GM18519 (cell line): ENCODE data around the gene CX3CR1.

ENCODE experiments used
- ATAC-seq: cut with Tn5 transposase; IDR thresholded peaks from one replicate; pipeline ENCODE4 v1.9.1; 2021; ENCODE audit warnings: mild to moderate bottlenecking, moderate library complexity; ENCODE audit not compliant: unreplicated experiment, low FRiP score

CX3CR1 gene

GRCh38 chr3:39294446-39295183 is 14.8 kb upstream of the CX3CR1 start:
- no peak for ATAC-seq

GRCh38 chr3:39292961-39293360 is 13.1 kb upstream of the CX3CR1 start:
- ATAC-seq: no peak

DNA sequence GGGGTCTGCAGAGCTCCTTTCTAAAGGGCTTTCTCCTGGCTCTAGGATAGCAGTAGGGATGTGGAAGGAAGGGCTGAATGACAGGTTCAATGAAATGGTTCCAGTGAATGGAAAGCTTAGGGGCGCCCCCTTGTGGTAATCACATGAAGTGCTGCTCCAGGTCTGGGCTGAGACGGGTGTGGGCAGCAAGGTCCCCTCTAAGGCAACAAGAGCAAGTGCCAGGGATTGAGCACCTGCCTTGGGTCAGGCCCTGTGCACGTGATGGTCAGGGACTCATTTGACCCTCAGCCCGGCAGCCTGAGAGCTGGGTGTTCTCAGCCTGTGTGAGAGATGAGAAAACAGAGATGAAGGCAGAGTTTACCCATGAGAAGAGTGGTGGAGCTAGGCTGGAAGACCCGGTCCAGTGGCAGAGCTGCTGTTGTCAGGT is 12.1 kb upstream of the CX3CR1 start:
- ATAC-seq: no peak

DNA sequence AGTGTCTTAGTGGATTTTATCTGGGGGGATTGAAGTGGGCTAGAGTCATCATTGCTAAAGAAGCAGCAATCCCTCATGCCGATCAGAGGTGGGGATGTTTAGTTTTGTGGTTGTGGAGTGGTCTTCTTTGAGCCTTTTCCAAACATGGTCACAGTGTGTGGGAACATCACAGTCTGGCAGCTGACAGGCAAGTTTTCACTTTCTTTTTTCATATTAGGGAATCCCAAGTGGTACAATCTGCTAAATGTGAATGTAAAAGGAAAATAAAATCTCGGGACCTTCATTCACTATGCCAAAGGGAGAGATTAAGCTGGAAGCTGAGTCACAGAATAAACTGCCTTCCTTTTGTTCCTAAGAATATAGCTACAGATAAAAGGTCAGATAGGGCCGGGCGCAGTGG is 10.4 kb upstream of the CX3CR1 start:
- ATAC-seq: no peak

GRCh38 chr3:39289107-39289506 is 9.3 kb upstream of the CX3CR1 start:
- ATAC-seq: no peak

GRCh38 chr3:39288300-39288808 is 8.5 kb upstream of the CX3CR1 start:
- peak; percentile 97 for ATAC-seq

- no peak for ATAC-seq
These were observed 7.7 kb upstream of the CX3CR1 start for GRCh38 chr3:39287216-39288164.

- no peak for ATAC-seq
These were observed 6.9 kb upstream of the CX3CR1 start for GRCh38 chr3:39286771-39287170.

GRCh38 chr3:39285332-39285731 is 5.5 kb upstream of the CX3CR1 start:
- no peak for ATAC-seq

- no peak for ATAC-seq
These were observed 4.6 kb upstream of the CX3CR1 start for GRCh38 chr3:39284457-39284881.

DNA sequence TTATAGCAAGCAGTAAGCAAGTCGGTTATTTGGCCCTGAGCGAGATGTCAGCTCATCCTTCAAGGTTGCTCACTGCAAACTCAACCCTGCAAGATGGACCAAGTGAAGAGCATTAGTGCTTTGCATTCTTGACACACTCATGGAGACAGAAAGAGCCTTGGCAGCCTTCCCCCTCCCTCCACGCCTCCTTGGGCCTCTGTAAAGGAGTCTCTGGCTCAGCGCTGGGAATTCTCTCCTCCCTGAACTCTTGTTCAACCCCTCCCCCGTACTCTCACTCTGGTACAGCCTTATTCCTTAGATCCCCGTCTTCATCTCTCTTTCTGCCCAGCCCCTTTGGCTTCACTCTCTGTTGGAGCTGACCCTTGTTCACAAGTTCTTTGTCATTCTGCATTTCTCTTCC is 2.2 kb upstream of the CX3CR1 start:
- no peak for ATAC-seq

- no peak for ATAC-seq
These were observed 1.7 kb upstream of the CX3CR1 start for GRCh38 chr3:39281533-39281932.

DNA sequence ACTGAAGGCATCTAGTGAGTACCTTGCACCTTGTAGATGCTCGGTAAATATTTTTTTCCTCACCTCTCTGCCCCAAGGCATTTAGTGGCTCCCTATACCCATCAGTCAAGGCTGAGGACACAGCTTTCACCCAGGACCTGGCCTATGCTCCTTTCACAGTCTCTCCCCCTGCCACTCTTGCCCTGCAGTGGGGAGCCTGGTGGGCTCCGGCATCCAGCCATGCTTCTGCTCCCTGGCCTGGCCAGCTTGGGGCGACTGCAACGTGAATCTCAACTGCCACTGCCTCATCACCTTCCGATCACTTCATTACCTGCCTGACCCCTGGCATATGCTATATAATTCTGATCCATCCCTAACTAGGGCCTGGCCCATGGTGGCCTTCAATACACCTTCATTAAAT is 735 bp upstream of the CX3CR1 start:
- ATAC-seq: no peak

- ATAC-seq: no peak
These were observed 1.3 kb downstream of the CX3CR1 start for GRCh38 chr3:39278616-39278935.

DNA sequence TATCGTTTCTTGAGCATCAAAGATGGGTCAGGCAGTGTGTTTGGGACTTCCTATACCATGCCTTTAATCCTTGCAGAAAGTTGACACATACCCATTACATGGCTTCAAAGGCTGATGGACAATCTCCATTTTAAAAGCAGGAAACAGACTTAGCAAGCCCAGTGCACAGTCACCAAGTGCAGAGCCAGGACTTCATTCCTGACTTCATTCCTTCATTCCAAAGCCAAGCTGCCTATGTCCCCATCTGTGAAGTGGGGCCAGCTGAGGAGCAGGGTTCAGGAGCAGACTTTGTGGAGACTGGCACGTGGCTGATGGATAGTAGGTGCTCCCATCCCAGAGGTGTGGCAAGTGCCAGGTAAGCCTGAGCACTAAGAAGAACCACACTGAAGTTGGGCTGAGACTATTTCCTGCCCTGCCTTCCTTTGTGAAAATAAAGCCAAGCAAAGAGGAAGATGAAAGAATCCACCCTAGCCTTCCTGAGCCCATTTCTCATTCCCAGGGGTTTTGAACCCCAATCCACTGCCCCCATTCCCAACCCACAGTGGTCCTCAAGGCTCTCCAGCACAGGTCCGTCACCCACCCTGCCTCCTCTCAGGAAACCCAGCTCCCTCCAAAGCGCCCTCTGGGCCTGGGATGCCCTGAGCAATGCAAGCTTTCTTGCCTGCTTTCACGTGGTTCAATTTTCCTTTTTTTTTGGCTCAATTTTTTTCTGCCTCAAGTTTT is 1.8 kb downstream of the CX3CR1 start:
- ATAC-seq: no peak

- no peak for ATAC-seq
These were observed 3.1 kb downstream of the CX3CR1 start for GRCh38 chr3:39276746-39277145.

- ATAC-seq: no peak
These were observed 3.8 kb downstream of the CX3CR1 start for GRCh38 chr3:39275963-39276593.

- ATAC-seq: no peak
These were observed 4.8 kb downstream of the CX3CR1 start for GRCh38 chr3:39275052-39275451.

- ATAC-seq: no peak
These were observed 6.7 kb downstream of the CX3CR1 start for GRCh38 chr3:39273119-39273518.

GRCh38 chr3:39272191-39272590 is 7.6 kb downstream of the CX3CR1 start:
- no peak for ATAC-seq
